Measurements from ENCODE around the gene PAX9. TPM values are rescaled to one million over a fixed set of nuclear protein-coding genes. Genes with fewer than 3 reads are reported as not detected.

The PAX9 gene
- total and polyA plus RNA-seq, 9 of the 15 experiments (the other 6 are each of a cell fraction or from before 2014, with no cell fraction given): 0.87 to 2.4 (median 1.3) TPM

- no peak for TF ChIP-seq ZNF586 (CRISPR knock-in tag; conservative IDR thresholded peaks at IDR 0.05)
- 0 out of 2 replicates have a peak, but pooled peaks have one; percentile 18 for TF ChIP-seq ETV5 (CRISPR knock-in tag; IDR thresholded peaks at IDR 0.05; ENCODE audit: low read depth)
- no peak for TF ChIP-seq ZNF518B (CRISPR knock-in tag; IDR thresholded peaks at IDR 0.05)
- TF ChIP-seq, protein P1, sequence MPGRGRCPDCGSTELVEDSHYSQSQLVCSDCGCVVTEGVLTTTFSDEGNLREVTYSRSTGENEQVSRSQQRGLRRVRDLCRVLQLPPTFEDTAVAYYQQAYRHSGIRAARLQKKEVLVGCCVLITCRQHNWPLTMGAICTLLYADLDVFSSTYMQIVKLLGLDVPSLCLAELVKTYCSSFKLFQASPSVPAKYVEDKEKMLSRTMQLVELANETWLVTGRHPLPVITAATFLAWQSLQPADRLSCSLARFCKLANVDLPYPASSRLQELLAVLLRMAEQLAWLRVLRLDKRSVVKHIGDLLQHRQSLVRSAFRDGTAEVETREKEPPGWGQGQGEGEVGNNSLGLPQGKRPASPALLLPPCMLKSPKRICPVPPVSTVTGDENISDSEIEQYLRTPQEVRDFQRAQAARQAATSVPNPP (IDR thresholded peaks at IDR 0.05; ENCODE audit: borderline replicate concordance, insufficient read depth, insufficient read length): no peak
- TF ChIP-seq HEY1 (CRISPR knock-in tag; IDR thresholded peaks at IDR 0.05; ENCODE audit: borderline replicate concordance): no peak
- no peak for TF ChIP-seq THRB (CRISPR knock-in tag; conservative IDR thresholded peaks at IDR 0.05)
- TF ChIP-seq ZBTB26 (CRISPR knock-in tag; IDR thresholded peaks at IDR 0.05): no peak
- no peak for TF ChIP-seq NCOA4 (IDR thresholded peaks at IDR 0.05; ENCODE audit: partially characterized antibody)
- no peak for TF ChIP-seq RNF219 (CRISPR knock-in tag; IDR thresholded peaks at IDR 0.05)
- no peak for TF ChIP-seq ZNF280A (IDR thresholded peaks at IDR 0.05; ENCODE audit: low read depth, partially characterized antibody)
- TF ChIP-seq HIVEP1 (CRISPR knock-in tag; IDR thresholded peaks at IDR 0.05): no peak
- TF ChIP-seq FOXP1 (CRISPR knock-in tag; IDR thresholded peaks at IDR 0.05): no peak
- no peak for TF ChIP-seq DIDO1 (tag; IDR thresholded peaks at IDR 0.05; ENCODE audit: low read depth)
- peak; percentile 70; the same call in 1 of the 2 replicates for TF ChIP-seq POLR2A (conservative IDR thresholded peaks at IDR 0.05)
- TF ChIP-seq ASH1L (IDR thresholded peaks at IDR 0.05; ENCODE audit: borderline replicate concordance, low read depth, partially characterized antibody): no peak
These were observed at the start of gene PAX9 (continued) for GRCh38 chr14:36661506-36662257.

Data from K562 (cell line).